GM23338 (cell line): Measurements from ENCODE around the gene PLET1. TPM values are rescaled to one million over a fixed set of nuclear protein-coding genes. Genes with fewer than 3 reads are reported as not detected.
A peak's percentile ranks its signal among the peaks of the same experiment; 100 is the strongest.

Experiments used
- ATAC-seq: fragments of 200-7000 bp; cut with Tn5 transposase; 3 replicates; pipeline ENCODE4 v1.9.1; 2020
- DNase-seq: peaks from one replicate; pipeline ENCODE4 v3.0.0-alpha.2; 2015; ENCODE audit warnings: low spot score
- H2AFZ ChIP-seq: fragments of 200-600 bp; sonication (generic); 2 replicates; pipeline ENCODE4 v1.8.0; 2016; ENCODE audit warnings: antibody characterized with exemption, mild to moderate bottlenecking, moderate library complexity
- H3F3A ChIP-seq: fragments of 200-600 bp; sonication (generic); replicated peaks from 2 replicates; pipeline ENCODE4 v1.8.0; 2017; ENCODE audit warnings: antibody characterized with exemption, mixed run types, low read depth
- H3K27ac ChIP-seq: fragments of 200-600 bp; sonication (generic); 2 replicates; pipeline ENCODE4 v1.6.1; 2016; ENCODE audit warnings: low read depth
- H3K27me3 ChIP-seq: fragments of 200-600 bp; sonication (generic); 2 replicates; pipeline ENCODE4 v1.8.0; 2016; ENCODE audit warnings: mild to moderate bottlenecking, mixed run types, moderate library complexity; ENCODE audit not compliant: insufficient read depth
- H3K36me3 ChIP-seq: fragments of 200-600 bp; sonication (generic); 2 replicates; pipeline ENCODE4 v1.8.0; 2016; ENCODE audit warnings: mild to moderate bottlenecking; ENCODE audit not compliant: insufficient read depth
- H3K4me1 ChIP-seq: fragments of 200-600 bp; sonication (generic); 2 replicates; pipeline ENCODE4 v1.8.0; 2016; ENCODE audit warnings: mild to moderate bottlenecking, moderate library complexity; ENCODE audit not compliant: insufficient read depth
- H3K4me2 ChIP-seq: fragments of 200-600 bp; sonication (generic); 2 replicates; pipeline ENCODE4 v1.7.1; 2017; ENCODE audit warnings: mixed run types
- H3K4me3 ChIP-seq: fragments of 200-600 bp; sonication (generic); 2 replicates; pipeline ENCODE4 v1.6.1; 2016; ENCODE audit warnings: mixed run types
- H3K79me2 ChIP-seq: fragments of 200-600 bp; sonication (generic); replicated peaks from 2 replicates; pipeline ENCODE4 v1.8.0; 2017; ENCODE audit warnings: mild to moderate bottlenecking; ENCODE audit not compliant: insufficient read depth
- H3K9me2 ChIP-seq: fragments of 200-600 bp; sonication (generic); 2 replicates; pipeline ENCODE4 v1.8.0; 2017; ENCODE audit not compliant: insufficient read depth
- H4K20me1 ChIP-seq: fragments of 200-600 bp; sonication (generic); replicated peaks from 2 replicates; pipeline ENCODE4 v1.8.0; 2017; ENCODE audit warnings: mild to moderate bottlenecking; ENCODE audit not compliant: insufficient read depth
- H3K27ac Mint-ChIP-seq: 2 replicates; pipeline ENCODE4 v1.8.0; 2020; ENCODE audit warnings: inconsistent platforms, mild to moderate bottlenecking, moderate library complexity, mixed read lengths
- H3K27me3 Mint-ChIP-seq: 3 replicates; pipeline ENCODE4 v1.8.0; 2022; ENCODE audit warnings: low read depth, mild to moderate bottlenecking, moderate library complexity, mixed read lengths, inconsistent platforms; ENCODE audit not compliant: insufficient read depth, poor library complexity
- H3K36me3 Mint-ChIP-seq: 3 replicates; pipeline ENCODE4 v1.8.0; 2021; ENCODE audit warnings: low read depth, mild to moderate bottlenecking, inconsistent platforms, moderate library complexity, mixed read lengths
- H3K4me1 Mint-ChIP-seq: 3 replicates; pipeline ENCODE4 v1.8.0; 2020; ENCODE audit warnings: mild to moderate bottlenecking, inconsistent platforms, mixed read lengths
- H3K4me3 Mint-ChIP-seq: 3 replicates; pipeline ENCODE4 v1.8.0; 2021; ENCODE audit warnings: moderate library complexity, mild to moderate bottlenecking, inconsistent platforms, mixed read lengths
- H3K9me3 Mint-ChIP-seq: 3 replicates; pipeline ENCODE4 v1.8.0; 2020; ENCODE audit warnings: moderate library complexity, mild to moderate bottlenecking, inconsistent platforms, mixed read lengths
- CREB1 ChIP-seq: fragments of 250-450 bp; sonication (Bioruptor Pico); IDR thresholded peaks from 2 replicates; pipeline ENCODE4 v1.5.0; 2020; ENCODE audit warnings: low read depth, mild to moderate bottlenecking, moderate library complexity
- CTCF ChIP-seq, 2 experiments: fragments of 200-600 bp in 1 of 2; sonication (generic) in 1 of 2; conservative IDR thresholded peaks; 2 replicates each; pipeline versions ENCODE4 v1.5.1 to v1.6.1; 2016 to 2017; ENCODE audit warnings: antibody characterized with exemption in 2 of 2, low read depth in 2 of 2, mild to moderate bottlenecking in 2 of 2, moderate library complexity in 1 of 2
- ETS1 ChIP-seq: IDR thresholded peaks from 2 replicates; pipeline ENCODE4 v1.6.1; 2016; ENCODE audit warnings: antibody characterized with exemption
- EZH2 ChIP-seq: fragments of 200-600 bp; sonication (generic); IDR thresholded peaks from one replicate; pipeline ENCODE4 v1.8.0; 2017; ENCODE audit warnings: antibody characterized with exemption, mild to moderate bottlenecking, low read depth; ENCODE audit not compliant: unreplicated experiment
- JUNB ChIP-seq: IDR thresholded peaks from one replicate; pipeline ENCODE4 v1.6.1; 2016; ENCODE audit warnings: antibody characterized with exemption; ENCODE audit not compliant: unreplicated experiment
- NANOG ChIP-seq: IDR thresholded peaks from 2 replicates; pipeline ENCODE4 v1.6.1; 2016; ENCODE audit warnings: antibody characterized with exemption, borderline replicate concordance
- POLR2AphosphoS5 ChIP-seq: IDR thresholded peaks from 2 replicates; pipeline ENCODE4 v1.6.1; 2016; ENCODE audit warnings: antibody characterized with exemption, low read depth
- ZNF114 ChIP-seq: fragments of 250-450 bp; sonication (Bioruptor Pico); IDR thresholded peaks from 2 replicates; pipeline ENCODE4 v1.5.0; 2020; ENCODE audit warnings: mild to moderate bottlenecking, moderate library complexity
- ZNF331 ChIP-seq: fragments of 250-450 bp; sonication (Bioruptor Pico); IDR thresholded peaks from 2 replicates; pipeline ENCODE4 v1.5.0; 2020; ENCODE audit warnings: low read depth, mild to moderate bottlenecking, moderate library complexity
- ZNF462 ChIP-seq: fragments of 250-450 bp; sonication (Bioruptor Pico); IDR thresholded peaks from 2 replicates; pipeline ENCODE4 v1.5.0; 2020; ENCODE audit warnings: mild to moderate bottlenecking, moderate library complexity
- polyA plus RNA-seq: library from polyadenylated mRNA; unstranded; fragments of >200 nt; fragmentation: Nextera tagmentation; extraction: Ambion mirVana; gene quantifications from 2 replicates; pipeline ENCODE4 v1.2.1, GENCODE V29; 2016
- total RNA-seq: library from RNA; depleted of rRNA; stranded (reverse); fragments of >200 nt; shearing (Covaris generic); gene quantifications from 2 replicates; pipeline ENCODE4 v1.2.3, GENCODE V29; 2014

Gene PLET1
- total and polyA plus RNA-seq, 2 experiments from 2014 or later, result not detected

- peak; percentile 95 for ATAC-seq
- Histone ChIP-seq H3K4me2 (peak within 1 kb of the TSS; percentile 95), H3K27me3 (no peaks in the 10 kb centered on the region; the same call in 1 of the 2 replicates), H3K4me3 (peak within 1 kb of the TSS; percentile 85), H3K4me1 (peaks cover 7% of the 10 kb centered on the region; the same call in 1 of the 2 replicates), H3K9me2 (no peaks in the 10 kb centered on the region), H3K27ac (peak within 1 kb of the TSS; percentile 90), H3F3A (no peaks in the 10 kb centered on the region), H2AFZ (peak within 1 kb of the TSS; percentile 99), H3K79me2 (peaks cover 35% of the 10 kb centered on the region), H4K20me1 (peaks cover 5% of the 10 kb centered on the region; the same call in 1 of the 2 replicates), H3K36me3 (peaks cover 8% of the 10 kb centered on the region; the same call in 1 of the 2 replicates)
- peaks cover 8% of the 10 kb centered on the region for H3K4me1 Mint-ChIP-seq
- DNase-seq, result peak; percentile 91
- H3K4me3 Mint-ChIP-seq, result peak within 1 kb of the TSS; percentile 75
- no peaks in the 10 kb centered on the region for H3K9me3 Mint-ChIP-seq
- no peak for TF ChIP-seq ZNF462 (CRISPR knock-in tag)
- TF ChIP-seq NANOG, result no peak
- TF ChIP-seq ETS1, result peak; percentile 21
- peak; percentile 84 for TF ChIP-seq CREB1
- TF ChIP-seq ZNF114 (CRISPR knock-in tag), result no peak
- peak; percentile 86 for TF ChIP-seq POLR2AphosphoS5
- no peak for TF ChIP-seq CTCF (conservative IDR thresholded peaks at IDR 0.05; ENCODE audit: low read depth in 2 of 2)
- TF ChIP-seq ZNF331 (CRISPR knock-in tag), result no peak
- TF ChIP-seq EZH2, result no peak
- TF ChIP-seq JUNB, result no peak
- H3K27me3 Mint-ChIP-seq, result peaks cover 9% of the 10 kb centered on the region
- peak within 1 kb of the TSS; percentile 95 for H3K27ac Mint-ChIP-seq
- peaks cover 14% of the 10 kb centered on the region; the same call in 2 of the 3 replicates for H3K36me3 Mint-ChIP-seq
These were observed 34.4 kb downstream of the PLET1 start, which contains the start of gene PTS for GRCh38 chr11:112226062-112226830. TSS of gene PTS (plus strand) at chr11:112226428. CDS start at chr11:112226444, 16 bp downstream.
